HepG2 (cell line): ENCODE data around the gene VASN. TPM values are rescaled to one million over a fixed set of nuclear protein-coding genes. Genes with fewer than 3 reads are reported as not detected.
A peak's percentile ranks its signal among the peaks of the same experiment; 100 is the strongest.

Source experiments
- ATF7 ChIP-seq, 2 experiments: fragments of 450-650 bp in 1 of 2; sonication (generic) in 1 of 2; formaldehyde crosslinking in 1 of 2; IDR thresholded peaks; 2 replicates each; pipeline versions ENCODE4 v1.4.0 to v1.6.1; 2016 to 2020; ENCODE audit warnings: antibody characterized with exemption in 1 of 2, mild to moderate bottlenecking in 1 of 2, missing genetic modification reagents in 1 of 2
- CENPT ChIP-seq: sonication (generic); formaldehyde crosslinking; IDR thresholded peaks from 2 replicates; pipeline ENCODE4 v1.8.0; 2022; ENCODE audit warnings: low read depth, mild to moderate bottlenecking, moderate library complexity, missing genetic modification reagents
- HMGA1 ChIP-seq: sonication (generic); formaldehyde crosslinking; conservative IDR thresholded peaks from 2 replicates; pipeline ENCODE4 v1.4.0; 2020; ENCODE audit warnings: missing genetic modification reagents
- HOXA7 ChIP-seq: sonication (generic); formaldehyde crosslinking; IDR thresholded peaks from 2 replicates; pipeline ENCODE4 v1.8.1; 2022; ENCODE audit warnings: mild to moderate bottlenecking, missing genetic modification reagents, moderate library complexity
- NR1H2 ChIP-seq: sonication (generic); formaldehyde crosslinking; IDR thresholded peaks from 2 replicates; pipeline ENCODE4 v1.8.1; 2022; ENCODE audit warnings: low read depth, missing genetic modification reagents, borderline replicate concordance
- PBX3 ChIP-seq: sonication (generic); formaldehyde crosslinking; IDR thresholded peaks from 2 replicates; pipeline ENCODE4 v1.8.1; 2023; ENCODE audit warnings: missing genetic modification reagents, inconsistent platforms, borderline replicate concordance
- SKIL ChIP-seq: sonication (generic); formaldehyde crosslinking; IDR thresholded peaks from 2 replicates; pipeline ENCODE4 v1.8.0; 2022; ENCODE audit warnings: missing genetic modification reagents, mild to moderate bottlenecking, moderate library complexity, borderline replicate concordance
- SMAD3 ChIP-seq: sonication (generic); formaldehyde crosslinking; IDR thresholded peaks from 2 replicates; pipeline ENCODE4 v1.4.0; 2020; ENCODE audit warnings: missing genetic modification reagents
- TBX3 ChIP-seq: fragments of 450-650 bp; IDR thresholded peaks from 2 replicates; pipeline ENCODE4 v1.6.1; 2017; ENCODE audit warnings: antibody characterized with exemption, mild to moderate bottlenecking, inconsistent platforms, borderline replicate concordance
- ZBTB38 ChIP-seq: sonication (generic); formaldehyde crosslinking; IDR thresholded peaks from 2 replicates; pipeline ENCODE4 v1.5.1; 2020; ENCODE audit warnings: mild to moderate bottlenecking, missing genetic modification reagents
- ZEB1 ChIP-seq: IDR thresholded peaks from 2 replicates; pipeline ENCODE4 v1.6.1; 2012; ENCODE audit warnings: mild to moderate bottlenecking, low read depth, inconsistent platforms; ENCODE audit not compliant: insufficient replicate concordance
- ZNF350 ChIP-seq: sonication (generic); formaldehyde crosslinking; IDR thresholded peaks from 2 replicates; pipeline ENCODE4 v1.4.0; 2020; ENCODE audit warnings: mild to moderate bottlenecking, low read depth, missing genetic modification reagents, borderline replicate concordance
- ZNF552 ChIP-seq: sonication (generic); formaldehyde crosslinking; IDR thresholded peaks from 2 replicates; pipeline ENCODE4 v1.9.0; 2022; ENCODE audit warnings: missing genetic modification reagents, mild to moderate bottlenecking, borderline replicate concordance
- ZNF674 ChIP-seq: sonication (generic); formaldehyde crosslinking; IDR thresholded peaks from 2 replicates; pipeline ENCODE4 v1.5.0; 2020; ENCODE audit warnings: low read depth, mild to moderate bottlenecking, missing genetic modification reagents
- ZZZ3 ChIP-seq: sonication (generic); formaldehyde crosslinking; IDR thresholded peaks from 2 replicates; pipeline ENCODE4 v1.4.0; 2020; ENCODE audit warnings: missing genetic modification reagents, mild to moderate bottlenecking, borderline replicate concordance
- polyA plus RNA-seq, 8 experiments: library from polyadenylated mRNA; depleted of rRNA in 3 of 8; stranded (reverse) in 7 of 8; unstranded in 1 of 8; fragments of >200 nt; fragmentation: Illumina TruSeq in 4 of 8; extraction: Trizol in 4 of 8; gene quantifications; 2 replicates each; pipeline versions ENCODE4 v1.2.1 to v1.2.3, GENCODE V29; 2011 to 2016; ENCODE audit warnings: low read depth in 4 of 8, missing spikeins in 1 of 8, mixed read lengths in 1 of 8; ENCODE audit not compliant: insufficient read depth in 1 of 8
- total RNA-seq, 5 experiments: library from RNA; depleted of rRNA; stranded (reverse); fragments of >200 nt; fragmentation: Illumina TruSeq; extraction: Trizol; gene quantifications; 2 replicates each; pipeline ENCODE4 v1.2.3, GENCODE V29; 2016; ENCODE audit warnings: low read depth in 1 of 5
- TF ChIP-seq, protein P1 (sequence below): sonication (generic); formaldehyde crosslinking; IDR thresholded peaks from 2 replicates; pipeline ENCODE4 v1.5.0; 2020; ENCODE audit warnings: mild to moderate bottlenecking, missing genetic modification reagents
- TF ChIP-seq, protein P2 (sequence below): sonication (generic); formaldehyde crosslinking; IDR thresholded peaks from 2 replicates; pipeline ENCODE4 v1.4.0; 2020; ENCODE audit warnings: missing genetic modification reagents
- TF ChIP-seq, protein P3 (sequence below): sonication (generic); formaldehyde crosslinking; conservative IDR thresholded peaks from 2 replicates; pipeline ENCODE4 v1.4.0; 2020; ENCODE audit warnings: missing genetic modification reagents

The VASN gene
- total and polyA plus RNA-seq, 2 of the 13 experiments (the other 11 are each of a cell fraction or from before 2014, with no cell fraction given) = 8.4 to 18.2 TPM

- TF ChIP-seq HOXA7 (CRISPR knock-in tag) (no peak), ZNF350 (CRISPR knock-in tag) (peak; percentile 51; the same call in 1 of the 2 replicates), ZZZ3 (no peak), ZNF674 (no peak), HMGA1 (CRISPR knock-in tag) (no peak), ZNF552 (CRISPR knock-in tag) (no peak), SKIL (CRISPR knock-in tag) (peak; percentile 52; the same call in 1 of the 2 replicates), ZEB1 (peak; percentile 36), NR1H2 (peak; percentile 56; the same call in 1 of the 2 replicates), SMAD3 (CRISPR knock-in tag) (no peak), CENPT (CRISPR knock-in tag) (no peak), PBX3 (CRISPR knock-in tag) (no peak), ZBTB38 (CRISPR knock-in tag) (no peak), ATF7 (IDR thresholded peaks at IDR 0.05) (no peak), ATF7 (CRISPR knock-in tag; IDR thresholded peaks at IDR 0.05) (0 out of 2 replicates have a peak, but pooled peaks have one; percentile 8), TBX3 (no peak)
- TF ChIP-seq, protein P1, sequence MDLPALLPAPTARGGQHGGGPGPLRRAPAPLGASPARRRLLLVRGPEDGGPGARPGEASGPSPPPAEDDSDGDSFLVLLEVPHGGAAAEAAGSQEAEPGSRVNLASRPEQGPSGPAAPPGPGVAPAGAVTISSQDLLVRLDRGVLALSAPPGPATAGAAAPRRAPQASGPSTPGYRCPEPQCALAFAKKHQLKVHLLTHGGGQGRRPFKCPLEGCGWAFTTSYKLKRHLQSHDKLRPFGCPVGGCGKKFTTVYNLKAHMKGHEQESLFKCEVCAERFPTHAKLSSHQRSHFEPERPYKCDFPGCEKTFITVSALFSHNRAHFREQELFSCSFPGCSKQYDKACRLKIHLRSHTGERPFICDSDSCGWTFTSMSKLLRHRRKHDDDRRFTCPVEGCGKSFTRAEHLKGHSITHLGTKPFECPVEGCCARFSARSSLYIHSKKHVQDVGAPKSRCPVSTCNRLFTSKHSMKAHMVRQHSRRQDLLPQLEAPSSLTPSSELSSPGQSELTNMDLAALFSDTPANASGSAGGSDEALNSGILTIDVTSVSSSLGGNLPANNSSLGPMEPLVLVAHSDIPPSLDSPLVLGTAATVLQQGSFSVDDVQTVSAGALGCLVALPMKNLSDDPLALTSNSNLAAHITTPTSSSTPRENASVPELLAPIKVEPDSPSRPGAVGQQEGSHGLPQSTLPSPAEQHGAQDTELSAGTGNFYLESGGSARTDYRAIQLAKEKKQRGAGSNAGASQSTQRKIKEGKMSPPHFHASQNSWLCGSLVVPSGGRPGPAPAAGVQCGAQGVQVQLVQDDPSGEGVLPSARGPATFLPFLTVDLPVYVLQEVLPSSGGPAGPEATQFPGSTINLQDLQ (CRISPR knock-in tag) = no peak
- TF ChIP-seq, protein P2, sequence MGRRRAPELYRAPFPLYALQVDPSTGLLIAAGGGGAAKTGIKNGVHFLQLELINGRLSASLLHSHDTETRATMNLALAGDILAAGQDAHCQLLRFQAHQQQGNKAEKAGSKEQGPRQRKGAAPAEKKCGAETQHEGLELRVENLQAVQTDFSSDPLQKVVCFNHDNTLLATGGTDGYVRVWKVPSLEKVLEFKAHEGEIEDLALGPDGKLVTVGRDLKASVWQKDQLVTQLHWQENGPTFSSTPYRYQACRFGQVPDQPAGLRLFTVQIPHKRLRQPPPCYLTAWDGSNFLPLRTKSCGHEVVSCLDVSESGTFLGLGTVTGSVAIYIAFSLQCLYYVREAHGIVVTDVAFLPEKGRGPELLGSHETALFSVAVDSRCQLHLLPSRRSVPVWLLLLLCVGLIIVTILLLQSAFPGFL (CRISPR knock-in tag) = no peak
- TF ChIP-seq, protein P3, sequence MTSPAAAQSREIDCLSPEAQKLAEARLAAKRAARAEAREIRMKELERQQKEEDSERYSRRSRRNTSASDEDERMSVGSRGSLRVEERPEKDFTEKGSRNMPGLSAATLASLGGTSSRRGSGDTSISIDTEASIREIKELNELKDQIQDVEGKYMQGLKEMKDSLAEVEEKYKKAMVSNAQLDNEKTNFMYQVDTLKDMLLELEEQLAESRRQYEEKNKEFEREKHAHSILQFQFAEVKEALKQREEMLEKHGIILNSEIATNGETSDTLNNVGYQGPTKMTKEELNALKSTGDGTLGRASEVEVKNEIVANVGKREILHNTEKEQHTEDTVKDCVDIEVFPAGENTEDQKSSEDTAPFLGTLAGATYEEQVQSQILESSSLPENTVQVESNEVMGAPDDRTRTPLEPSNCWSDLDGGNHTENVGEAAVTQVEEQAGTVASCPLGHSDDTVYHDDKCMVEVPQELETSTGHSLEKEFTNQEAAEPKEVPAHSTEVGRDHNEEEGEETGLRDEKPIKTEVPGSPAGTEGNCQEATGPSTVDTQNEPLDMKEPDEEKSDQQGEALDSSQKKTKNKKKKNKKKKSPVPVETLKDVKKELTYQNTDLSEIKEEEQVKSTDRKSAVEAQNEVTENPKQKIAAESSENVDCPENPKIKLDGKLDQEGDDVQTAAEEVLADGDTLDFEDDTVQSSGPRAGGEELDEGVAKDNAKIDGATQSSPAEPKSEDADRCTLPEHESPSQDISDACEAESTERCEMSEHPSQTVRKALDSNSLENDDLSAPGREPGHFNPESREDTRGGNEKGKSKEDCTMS = no peak; the same call in 1 of the 2 replicates
Observed at GRCh38 chr16:4328046-4328781, 43.4 kb upstream of the VASN start (continued).
